NOMO-1 (cell line): Measurements from ENCODE around the gene HOXD9.

ENCODE experiments used
- DNase-seq, 2 experiments: peaks; one replicate each; lab custom pipeline; 2025; ENCODE audit not compliant: unreplicated experiment in 2 of 2; lab: John Stamatoyannopoulos, UW

The HOXD9 gene

DNA sequence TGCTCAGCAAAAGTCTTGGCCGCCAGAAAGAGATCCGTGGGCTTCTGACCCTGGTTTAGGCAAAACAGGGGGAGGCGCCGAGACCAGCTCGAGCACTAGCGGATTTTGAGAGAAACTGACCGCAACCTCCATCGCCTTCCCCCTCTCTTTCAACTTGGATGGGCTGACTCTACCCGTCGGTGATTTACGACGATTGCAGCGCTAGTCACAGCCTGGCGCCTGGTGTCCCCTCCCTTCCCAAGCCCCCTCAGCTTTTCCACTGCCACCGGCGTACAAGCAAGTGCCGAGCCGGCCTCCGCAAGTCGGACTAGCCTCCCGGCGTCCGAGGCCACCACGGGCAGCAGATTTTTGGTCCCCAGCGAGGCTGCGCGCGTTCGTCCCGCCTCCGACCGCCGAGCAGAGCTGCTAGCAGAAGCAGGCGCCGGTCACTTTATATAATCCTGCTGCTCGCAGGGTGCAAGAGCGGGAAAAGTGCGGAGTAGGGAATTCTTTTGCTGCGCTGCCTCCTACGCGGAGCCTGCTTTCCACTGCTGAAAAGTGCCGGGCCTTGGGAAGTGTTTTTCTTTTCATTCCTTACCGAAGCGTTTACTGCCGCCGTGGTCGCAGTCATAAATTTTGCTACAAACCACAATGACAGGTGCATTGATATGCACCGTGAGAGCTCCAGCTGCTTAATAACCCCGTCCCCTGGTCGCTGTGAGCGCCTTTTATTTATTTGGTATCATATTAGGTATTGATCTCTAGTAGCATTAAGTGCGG, 42.3 kb downstream of the HOXD9 start:
- DNase-seq = no peak

DNA sequence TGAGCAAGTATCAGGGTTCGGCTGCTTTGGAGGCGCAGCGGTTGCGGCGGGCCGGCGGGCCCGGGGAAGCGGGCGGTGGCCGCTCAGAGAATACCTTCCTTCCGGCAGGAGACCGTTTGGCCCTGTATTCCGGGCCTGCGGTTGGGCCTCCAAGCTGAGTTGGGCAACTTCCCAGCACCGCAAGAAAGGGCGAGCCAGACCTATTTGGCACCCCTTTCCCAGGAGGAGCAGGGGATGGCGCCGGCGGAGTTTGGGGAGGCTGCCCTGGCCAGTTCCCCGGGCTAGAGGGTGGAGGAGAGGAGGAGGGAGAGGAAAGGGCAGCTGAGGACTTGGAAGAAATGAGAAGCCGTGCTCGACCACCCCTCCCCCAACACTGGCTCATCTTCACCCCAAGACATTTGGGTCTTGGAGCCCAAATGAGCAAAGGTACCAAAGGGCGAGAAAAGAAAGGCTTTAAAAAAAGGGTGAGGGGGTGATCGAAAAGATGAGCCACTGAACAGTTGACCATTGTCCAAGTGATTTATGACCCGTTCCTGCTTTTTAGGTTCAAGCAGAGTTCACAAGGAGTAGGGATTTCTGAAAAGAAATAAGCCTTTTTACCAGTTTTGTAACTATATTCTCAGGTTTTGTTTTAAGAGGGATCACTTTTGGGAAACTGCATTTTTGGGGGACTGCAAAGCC, 43.0 kb downstream of the HOXD9 start:
- DNase-seq = no peak

DNA sequence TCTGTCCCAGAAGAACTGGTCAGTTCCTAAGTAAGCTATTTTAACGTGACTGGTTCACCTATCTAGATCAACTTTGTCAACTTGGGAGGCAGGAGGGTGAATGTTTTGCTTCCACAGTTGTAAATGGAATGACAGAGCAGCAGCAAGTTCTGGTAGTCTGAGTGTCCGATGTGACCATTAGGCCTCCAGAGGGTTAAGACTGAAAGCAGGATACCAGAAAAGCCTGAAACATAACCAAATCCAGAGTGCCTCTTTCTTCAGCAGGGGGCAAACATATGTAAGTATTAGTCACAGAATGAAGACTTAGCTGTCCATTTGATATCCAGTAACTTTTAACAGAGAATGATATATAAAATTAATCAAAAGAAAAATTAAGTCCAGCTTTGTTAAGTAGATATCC, 43.8 kb downstream of the HOXD9 start:
- no peak for DNase-seq

DNA sequence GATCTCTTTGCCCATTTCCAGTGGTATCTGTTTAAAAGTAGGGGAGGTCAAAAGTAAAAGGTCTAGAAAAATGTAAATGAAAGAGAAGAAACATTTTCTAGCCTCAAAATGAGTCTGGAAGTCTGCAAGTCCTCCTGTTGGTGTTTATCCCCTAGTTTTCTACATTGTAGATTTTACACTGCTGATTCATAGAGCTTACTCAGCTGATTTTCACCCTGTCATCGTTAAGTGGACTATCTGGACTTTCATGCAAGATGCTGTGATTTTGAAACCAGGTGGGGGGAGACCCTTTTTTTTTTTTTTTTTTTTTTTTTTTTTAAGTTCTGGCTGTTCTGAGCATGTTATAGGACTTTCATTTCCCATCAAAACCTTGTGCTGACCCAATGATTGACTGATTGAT, 44.9 kb downstream of the HOXD9 start:
- DNase-seq = no peak

DNA sequence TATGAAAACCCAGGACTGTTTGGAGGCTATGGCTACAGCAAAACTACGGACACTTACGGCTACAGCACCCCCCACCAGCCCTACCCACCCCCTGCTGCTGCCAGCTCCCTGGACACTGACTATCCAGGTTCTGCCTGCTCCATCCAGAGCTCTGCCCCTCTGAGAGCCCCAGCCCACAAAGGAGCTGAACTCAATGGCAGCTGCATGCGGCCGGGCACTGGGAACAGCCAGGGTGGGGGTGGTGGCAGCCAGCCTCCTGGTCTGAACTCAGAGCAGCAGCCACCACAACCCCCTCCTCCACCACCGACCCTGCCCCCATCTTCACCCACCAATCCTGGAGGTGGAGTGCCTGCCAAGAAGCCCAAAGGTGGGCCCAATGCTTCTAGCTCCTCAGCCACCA, 46.7 kb downstream of the HOXD9 start:
- no peak for DNase-seq

DNA sequence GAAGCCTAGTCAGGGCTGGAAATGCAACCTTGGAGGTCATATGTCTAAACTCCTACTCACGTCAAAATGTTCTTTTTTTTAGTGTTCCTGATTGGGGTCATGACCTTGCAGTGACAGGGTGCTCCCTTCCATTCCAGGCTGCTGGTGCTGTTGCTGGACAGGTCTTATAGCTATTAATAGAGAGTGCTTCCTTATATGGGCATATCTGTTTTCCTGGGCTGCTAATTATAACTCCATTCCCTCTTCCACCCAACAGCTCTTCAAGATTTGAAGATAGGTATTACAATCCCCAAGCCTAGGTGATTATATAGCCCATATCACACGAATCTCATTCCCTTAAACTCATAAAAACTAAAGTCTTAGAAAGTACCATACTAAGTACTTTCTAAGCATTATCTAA, 47.2 kb downstream of the HOXD9 start:
- DNase-seq = no peak

DNA sequence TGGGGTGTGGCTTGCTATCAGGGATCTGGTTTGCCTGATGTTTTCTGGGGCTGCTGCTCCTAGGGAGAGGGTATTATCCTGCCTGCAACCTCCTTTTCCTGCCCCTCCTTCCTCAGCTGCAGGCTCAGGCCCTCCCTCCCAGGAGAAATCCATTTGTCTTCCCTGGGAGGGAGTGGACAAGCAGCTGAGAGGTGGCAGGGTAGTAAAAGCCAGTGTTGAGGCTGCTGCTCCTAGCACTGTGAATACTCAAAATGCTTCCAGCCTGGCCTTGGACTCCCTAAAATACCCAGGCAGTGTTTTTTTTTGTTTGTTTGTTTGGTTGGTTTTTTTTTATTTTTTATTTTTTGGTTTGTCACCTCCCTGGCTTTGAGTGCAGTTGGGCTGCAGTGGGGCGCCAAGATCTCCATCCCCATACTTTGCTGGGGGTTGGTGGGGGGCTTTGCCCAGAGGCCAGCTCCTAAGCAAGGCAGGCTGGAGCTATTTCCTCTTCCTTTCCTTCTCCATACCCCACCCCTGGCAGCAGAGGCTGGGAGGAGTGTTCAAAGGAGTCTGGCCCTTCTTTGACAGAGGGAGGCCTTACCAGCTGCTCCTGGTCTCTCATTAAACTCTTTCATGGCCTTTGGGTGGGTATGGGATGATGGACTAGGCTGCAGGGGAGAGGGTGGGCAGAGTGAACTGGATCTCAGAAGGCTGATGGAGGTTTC, 48.2 kb downstream of the HOXD9 start:
- no peak for DNase-seq

DNA sequence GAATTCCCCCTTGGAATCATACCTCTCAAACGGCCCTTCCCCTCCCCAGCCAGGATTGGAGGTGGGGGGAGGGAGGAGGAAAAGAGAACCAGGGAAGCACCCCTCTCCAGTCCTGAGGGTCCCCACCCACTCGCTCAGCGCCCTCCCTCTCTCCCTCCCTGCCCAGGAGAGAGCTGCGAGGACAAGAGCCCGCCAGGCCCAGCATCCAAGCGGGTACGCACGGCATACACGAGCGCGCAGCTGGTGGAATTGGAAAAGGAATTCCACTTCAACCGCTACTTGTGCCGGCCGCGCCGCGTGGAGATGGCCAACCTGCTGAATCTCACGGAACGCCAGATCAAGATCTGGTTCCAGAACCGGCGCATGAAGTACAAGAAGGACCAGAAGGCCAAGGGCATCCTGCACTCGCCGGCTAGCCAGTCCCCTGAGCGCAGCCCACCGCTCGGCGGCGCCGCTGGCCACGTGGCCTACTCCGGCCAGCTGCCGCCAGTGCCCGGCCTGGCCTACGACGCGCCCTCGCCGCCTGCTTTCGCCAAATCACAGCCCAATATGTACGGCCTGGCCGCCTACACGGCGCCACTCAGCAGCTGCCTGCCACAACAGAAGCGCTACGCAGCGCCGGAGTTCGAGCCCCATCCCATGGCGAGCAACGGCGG, 49.0 kb downstream of the HOXD9 start:
- no peak for DNase-seq

DNA sequence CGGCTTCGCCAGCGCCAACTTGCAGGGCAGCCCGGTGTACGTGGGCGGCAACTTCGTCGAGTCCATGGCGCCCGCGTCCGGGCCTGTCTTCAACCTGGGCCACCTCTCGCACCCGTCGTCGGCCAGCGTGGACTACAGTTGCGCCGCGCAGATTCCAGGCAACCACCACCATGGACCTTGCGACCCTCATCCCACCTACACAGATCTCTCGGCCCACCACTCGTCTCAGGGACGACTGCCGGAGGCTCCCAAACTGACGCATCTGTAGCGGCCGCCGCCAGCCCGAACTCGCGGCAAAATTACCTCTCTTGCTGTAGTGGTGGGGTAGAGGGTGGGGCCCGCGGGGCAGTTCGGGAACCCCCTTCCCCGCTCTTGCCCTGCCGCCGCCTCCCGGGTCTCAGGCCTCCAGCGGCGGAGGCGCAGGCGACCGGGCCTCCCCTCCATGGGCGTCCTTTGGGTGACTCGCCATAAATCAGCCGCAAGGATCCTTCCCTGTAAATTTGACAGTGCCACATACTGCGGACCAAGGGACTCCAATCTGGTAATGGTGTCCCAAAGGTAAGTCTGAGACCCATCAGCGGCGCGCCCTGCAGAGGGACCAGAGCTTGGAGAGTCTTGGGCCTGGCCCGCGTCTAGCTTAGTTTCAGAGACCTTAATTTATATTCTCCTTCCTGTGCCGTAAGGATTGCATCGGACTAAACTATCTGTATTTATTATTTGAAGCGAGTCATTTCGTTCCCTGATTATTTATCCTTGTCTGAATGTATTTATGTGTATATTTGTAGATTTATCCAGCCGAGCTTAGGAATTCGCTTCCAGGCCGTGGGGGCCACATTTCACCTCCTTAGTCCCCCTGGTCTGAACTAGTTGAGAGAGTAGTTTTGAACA, 49.7 kb downstream of the HOXD9 start:
- no peak for DNase-seq

DNA sequence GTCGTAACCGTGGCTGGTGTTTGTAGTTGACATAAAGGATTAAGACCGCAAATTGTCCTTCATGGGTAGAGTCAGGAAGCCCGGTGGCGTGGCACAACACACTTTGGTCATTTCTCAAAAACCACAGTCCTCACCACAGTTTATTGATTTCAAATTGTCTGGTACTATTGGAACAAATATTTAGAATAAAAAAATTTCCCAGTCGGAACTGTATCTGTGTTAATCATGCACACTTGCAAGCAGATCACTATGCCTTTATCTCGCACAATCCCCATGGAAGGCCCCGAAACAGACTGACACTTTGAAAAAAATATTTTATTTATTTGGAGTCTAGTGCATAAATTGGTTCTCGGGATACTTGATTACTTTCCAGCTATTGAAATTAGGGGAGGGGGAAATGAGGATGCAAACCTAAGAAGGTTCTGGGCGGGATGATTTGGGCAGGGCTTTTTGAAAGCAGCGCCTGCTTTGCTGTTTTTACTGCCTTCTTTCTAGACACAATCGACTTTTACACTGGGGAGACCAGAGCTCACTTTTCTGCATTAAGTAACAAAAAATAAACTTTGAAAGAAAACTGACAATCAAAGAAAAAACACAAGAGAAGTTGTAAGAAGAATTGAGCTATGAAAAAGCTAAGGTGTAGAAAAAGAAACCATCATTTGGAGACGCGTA, 50.5 kb downstream of the HOXD9 start:
- no peak for DNase-seq

DNA sequence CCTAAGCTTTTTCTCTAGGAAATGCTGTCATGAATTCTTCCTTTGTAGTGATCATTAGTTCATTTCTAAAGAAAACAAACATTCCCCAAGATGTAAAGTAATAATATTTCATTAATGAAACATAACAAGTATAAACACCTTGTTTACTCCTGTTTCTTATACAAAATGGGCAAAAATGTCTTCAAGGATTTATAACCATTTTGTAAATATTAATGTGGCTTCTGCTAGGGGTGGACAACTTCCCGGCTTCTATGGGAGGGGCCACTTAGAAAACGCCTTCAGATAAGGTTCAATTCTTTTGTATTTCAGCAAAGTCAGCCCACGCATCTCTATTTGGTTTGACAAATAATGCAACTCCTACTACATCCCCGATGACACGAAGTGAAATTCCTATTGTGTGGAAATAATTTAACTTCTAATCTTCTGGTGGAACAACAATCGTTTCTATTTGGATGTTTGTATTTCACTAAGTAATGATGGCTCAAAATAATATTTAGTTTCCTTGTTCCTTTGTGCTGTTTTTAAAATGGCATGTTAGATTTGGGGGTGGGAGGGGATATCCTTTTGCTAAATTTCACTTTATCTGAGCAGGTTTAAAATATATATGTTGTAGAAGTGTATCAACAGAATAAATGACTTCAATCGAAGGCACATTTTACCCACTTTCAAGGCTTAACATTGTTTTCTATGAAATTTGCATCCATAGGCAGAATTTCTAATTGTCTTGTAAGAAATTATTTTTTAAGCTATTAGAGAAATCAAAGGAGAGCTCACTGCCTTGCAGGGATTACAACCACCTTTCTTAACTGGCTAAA, 51.3 kb downstream of the HOXD9 start:
- DNase-seq = no peak

DNA sequence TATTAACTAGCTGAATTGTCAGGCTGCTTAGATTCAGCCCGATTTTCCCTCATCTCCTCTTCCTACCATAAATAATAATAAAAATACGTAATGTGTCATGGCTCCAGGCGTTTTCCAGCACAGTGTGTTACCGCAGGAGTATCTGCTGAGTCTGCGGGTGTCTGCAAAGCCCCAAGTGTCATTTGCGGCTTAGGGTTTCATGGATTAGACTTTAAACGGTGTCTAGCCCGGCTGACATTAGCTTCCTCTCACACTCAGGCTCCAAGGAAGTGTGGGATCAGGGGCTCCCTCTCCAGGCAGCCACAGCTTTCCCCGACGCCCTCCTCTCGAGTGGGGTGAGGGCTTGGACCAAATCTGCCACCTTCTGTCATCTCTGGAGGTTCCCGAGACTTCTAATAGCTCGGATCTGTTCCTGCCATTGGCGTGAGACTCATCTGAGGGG, 51.9 kb downstream of the HOXD9 start:
- DNase-seq = no peak
